GM21528 (cell line): ENCODE results near the gene TRIM31.
"Not testable (repeated sequence)": the region's sequence is repeated elsewhere in the genome, so short reads cannot be mapped to it uniquely, and the experiment has no call there.

Experiments used
- ATAC-seq: cut with Tn5 transposase; IDR thresholded peaks from one replicate; pipeline ENCODE4 v1.9.1; 2021; ENCODE audit warnings: mild to moderate bottlenecking, moderate library complexity; ENCODE audit not compliant: unreplicated experiment, low FRiP score

Gene TRIM31

GRCh38 chr6:30149858-30150550, 37.1 kb upstream of the TRIM31 start:
- ATAC-seq: no peak

- ATAC-seq: no peak
Measured at GRCh38 chr6:30149234-30149633, 36.3 kb upstream of the TRIM31 start.

- ATAC-seq: no peak
Measured at GRCh38 chr6:30147096-30147495, 34.2 kb upstream of the TRIM31 start.

- ATAC-seq: no peak
Measured at GRCh38 chr6:30145818-30146217, 32.9 kb upstream of the TRIM31 start.

- no peak for ATAC-seq
Measured at GRCh38 chr6:30144811-30145210, 31.9 kb upstream of the TRIM31 start.

- no peak for ATAC-seq
Measured at GRCh38 chr6:30143780-30144179, 30.9 kb upstream of the TRIM31 start.

- no peak for ATAC-seq
Measured at GRCh38 chr6:30142665-30143064, 29.8 kb upstream of the TRIM31 start.

- not testable (repeated sequence) for ATAC-seq
Measured at GRCh38 chr6:30140240-30140639, 27.4 kb upstream of the TRIM31 start.

- no peak for ATAC-seq
Measured at GRCh38 chr6:30136570-30137286, 23.8 kb upstream of the TRIM31 start.

- ATAC-seq: no peak
Measured at GRCh38 chr6:30135757-30136156, 22.9 kb upstream of the TRIM31 start, which contains the start of gene TRIM40. TSS of gene TRIM40 (plus strand) at chr6:30136140. CDS start at chr6:30137037, 897 bp downstream.

GRCh38 chr6:30135147-30135546, 22.3 kb upstream of the TRIM31 start:
- no peak for ATAC-seq

- ATAC-seq: no peak
Measured at GRCh38 chr6:30131947-30132497, 19.1 kb upstream of the TRIM31 start.

- peak; percentile 57 for ATAC-seq
Measured at GRCh38 chr6:30130887-30131862, 18.3 kb upstream of the TRIM31 start.

- no peak for ATAC-seq
Measured at GRCh38 chr6:30130179-30130679, 17.3 kb upstream of the TRIM31 start.

GRCh38 chr6:30129265-30130178, 16.6 kb upstream of the TRIM31 start:
- no peak for ATAC-seq

- ATAC-seq: no peak
Measured at GRCh38 chr6:30127238-30128093, 14.6 kb upstream of the TRIM31 start.

- ATAC-seq: no peak
Measured at GRCh38 chr6:30122515-30122914, 9.6 kb upstream of the TRIM31 start.
